ENCODE measurements around the gene NUDT3. TPM values are rescaled to one million over a fixed set of nuclear protein-coding genes. Genes with fewer than 3 reads are reported as not detected.

The NUDT3 gene
- polyA plus RNA-seq, 2 of the 4 experiments (the other 2 are of a cell fraction), result 5.2 to 13.4 TPM

DNA sequence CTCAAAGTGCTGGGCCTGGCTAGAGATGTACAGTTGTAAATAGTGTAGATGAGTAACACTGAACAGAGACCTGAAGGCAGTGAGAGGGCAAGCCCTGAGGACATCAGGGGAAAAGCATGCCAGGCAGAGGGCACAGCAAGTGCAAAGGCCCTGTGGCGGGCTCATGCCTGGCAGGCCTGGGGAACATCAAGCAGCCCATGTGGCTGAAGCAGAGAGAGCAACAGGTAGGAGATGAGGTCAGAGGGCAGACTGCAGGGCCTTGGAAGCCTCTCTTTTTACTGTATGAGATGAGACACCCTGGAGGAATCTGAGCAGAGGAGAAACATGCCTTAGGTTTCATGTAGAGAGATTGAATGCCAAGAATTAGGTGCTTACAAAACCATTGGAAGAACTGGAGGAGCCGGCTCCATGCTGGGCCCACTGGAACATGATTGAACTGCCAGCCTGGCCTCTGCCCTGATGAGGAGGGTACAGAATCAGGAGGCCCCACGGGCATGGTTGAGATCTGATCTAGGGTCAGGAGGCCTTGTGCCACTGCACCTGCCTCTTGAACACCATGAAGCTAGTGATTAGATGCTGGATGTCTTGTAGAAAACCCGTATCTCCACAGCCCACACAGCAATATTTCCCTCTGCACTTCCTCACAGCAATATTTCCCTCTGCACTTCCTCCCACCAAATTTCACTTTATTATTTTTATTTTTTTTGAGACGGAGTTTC is 161.7 kb downstream of the NUDT3 start:
- Histone ChIP-seq H3K27ac (no peak overlapping the region), H3K4me2 (no peak overlapping the region), H3K4me3 (no peak overlapping the region), H3K9me3 (no peaks in the 10 kb centered on the region), H3K4me1 (peaks cover 17% of the 10 kb centered on the region)
- FAIRE-seq (no peak), ATAC-seq (no peak), DNase-seq (ENCODE audit: low read depth in 1 of 2, low spot score in 1 of 2) (no peak)
- CTCF ChIA-PET, result interaction anchor here (1.5 to 4.7 kb wide), 2 partner anchors 35 to 184 kb away, joined by 4 to 18 read pairs; no protein-coding TSS in a partner anchor
- POLR2A ChIA-PET, result no interaction called here
- WGBS (ENCODE audit: missing lambda C conversion rate), result 90% methylated on average over 5 of the region's 5 CpGs
- TF ChIP-seq RCOR1 (IDR thresholded peaks at IDR 0.05; ENCODE audit: low read depth, low read length) (no peak), USF2 (IDR thresholded peaks at IDR 0.05) (no peak), CBX2 (IDR thresholded peaks at IDR 0.05; ENCODE audit: borderline replicate concordance, low read depth) (no peak), SREBF2 (IDR thresholded peaks at IDR 0.05) (no peak), MAZ (IDR thresholded peaks at IDR 0.05; ENCODE audit: borderline replicate concordance, low read depth, low read length) (no peak), CEBPB (IDR thresholded peaks at IDR 0.05) (no peak), KDM1A (IDR thresholded peaks at IDR 0.05; ENCODE audit: low read depth) (no peak), TFCP2L1 (CRISPR knock-in tag; IDR thresholded peaks at IDR 0.05) (no peak), PBX3 (IDR thresholded peaks at IDR 0.05) (no peak), EP300 (IDR thresholded peaks at IDR 0.05) (no peak), TP53 (CRISPR knock-in tag; IDR thresholded peaks at IDR 0.05) (no peak), HOXB5 (CRISPR knock-in tag; IDR thresholded peaks at IDR 0.05) (no peak), ESRRA (IDR thresholded peaks at IDR 0.05; ENCODE audit: borderline replicate concordance, low read length) (no peak)
- TF ChIP-seq, protein P1, sequence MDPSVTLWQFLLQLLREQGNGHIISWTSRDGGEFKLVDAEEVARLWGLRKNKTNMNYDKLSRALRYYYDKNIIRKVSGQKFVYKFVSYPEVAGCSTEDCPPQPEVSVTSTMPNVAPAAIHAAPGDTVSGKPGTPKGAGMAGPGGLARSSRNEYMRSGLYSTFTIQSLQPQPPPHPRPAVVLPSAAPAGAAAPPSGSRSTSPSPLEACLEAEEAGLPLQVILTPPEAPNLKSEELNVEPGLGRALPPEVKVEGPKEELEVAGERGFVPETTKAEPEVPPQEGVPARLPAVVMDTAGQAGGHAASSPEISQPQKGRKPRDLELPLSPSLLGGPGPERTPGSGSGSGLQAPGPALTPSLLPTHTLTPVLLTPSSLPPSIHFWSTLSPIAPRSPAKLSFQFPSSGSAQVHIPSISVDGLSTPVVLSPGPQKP (IDR thresholded peaks at IDR 0.05; ENCODE audit: low read depth, low read length), result no peak

- Histone ChIP-seq H3K9me3 (no peaks in the 10 kb centered on the region), H3K27ac (no peak overlapping the region), H3K4me3 (no peak overlapping the region), H3K4me1 (peaks cover 9% of the 10 kb centered on the region; the same call in 2 of the 3 replicates), H3K4me2 (no peak overlapping the region)
- DNase-seq (ENCODE audit: low read depth in 1 of 2, low spot score in 1 of 2) (no peak), ATAC-seq (no peak), FAIRE-seq (no peak)
- 94% methylated on average over 8 of the region's 8 CpGs for WGBS (ENCODE audit: missing lambda C conversion rate)
- TF ChIP-seq SREBF2 (IDR thresholded peaks at IDR 0.05), result no peak
- TF ChIP-seq, protein P2, sequence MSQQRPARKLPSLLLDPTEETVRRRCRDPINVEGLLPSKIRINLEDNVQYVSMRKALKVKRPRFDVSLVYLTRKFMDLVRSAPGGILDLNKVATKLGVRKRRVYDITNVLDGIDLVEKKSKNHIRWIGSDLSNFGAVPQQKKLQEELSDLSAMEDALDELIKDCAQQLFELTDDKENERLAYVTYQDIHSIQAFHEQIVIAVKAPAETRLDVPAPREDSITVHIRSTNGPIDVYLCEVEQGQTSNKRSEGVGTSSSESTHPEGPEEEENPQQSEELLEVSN (IDR thresholded peaks at IDR 0.05; ENCODE audit: borderline replicate concordance, low read depth), result no peak
- TF ChIP-seq, protein P3, sequence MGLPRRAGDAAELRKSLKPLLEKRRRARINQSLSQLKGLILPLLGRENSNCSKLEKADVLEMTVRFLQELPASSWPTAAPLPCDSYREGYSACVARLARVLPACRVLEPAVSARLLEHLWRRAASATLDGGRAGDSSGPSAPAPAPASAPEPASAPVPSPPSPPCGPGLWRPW (IDR thresholded peaks at IDR 0.05), result no peak
- no peak for TF ChIP-seq ZFP36 (IDR thresholded peaks at IDR 0.05; ENCODE audit: borderline replicate concordance, partially characterized antibody)
- TF ChIP-seq RAD21 (conservative IDR thresholded peaks at IDR 0.05 in 1 of 2, IDR thresholded peaks at IDR 0.05 in 1 of 2), result no peak
- no peak for TF ChIP-seq CHD2 (IDR thresholded peaks at IDR 0.05; ENCODE audit: low read length, partially characterized antibody)
- no peak for TF ChIP-seq KDM1A (IDR thresholded peaks at IDR 0.05; ENCODE audit: low read depth)
- TF ChIP-seq SMC3 (IDR thresholded peaks at IDR 0.05), result no peak
- TF ChIP-seq NR3C1 (IDR thresholded peaks at IDR 0.05), result no peak
- POLR2A ChIA-PET, result no interaction called here
- CTCF ChIA-PET, result interaction anchor here (1.5 kb wide), 1 partner anchor 185 kb away, joined by 4 read pairs; no protein-coding TSS in a partner anchor
Observed at GRCh38 chr6:34229877-34230276, 162.6 kb downstream of the NUDT3 start.

Small RNA genes lying within 50 kb of the gene (small RNA-seq; reads per million reads assigned to genes)
- 0 reads per million in 6 experiments for gene MIR6835

Other genes with a start within 250 kb of the NUDT3 start
- 0.03 and 0.05 TPM in 2 replicates for gene GRM4, start 246.6 kb downstream of the NUDT3 start, polyA plus RNA-seq (2011; rRNA removed)
- gene GRM4, start 246.6 kb downstream of the NUDT3 start, polyA plus RNA-seq (2017; fragmentation: RNase III; extraction: RNeasy Plus Mini Kit Qiagen cat#74134 plus additional on column Dnase treatment), result 0.05 to 0.13 TPM (median 0.07 TPM) in 3 replicates
- 119 and 127 TPM in 2 replicates for gene HMGA1, start 155.8 kb downstream of the NUDT3 start, polyA plus RNA-seq (2011; rRNA removed)
- gene HMGA1, start 155.8 kb downstream of the NUDT3 start, polyA plus RNA-seq (2017; fragmentation: RNase III; extraction: RNeasy Plus Mini Kit Qiagen cat#74134 plus additional on column Dnase treatment), result 241 to 280 TPM (median 249 TPM) in 3 replicates
- 8.1 and 11.0 TPM in 2 replicates for gene SMIM29, start 143.7 kb downstream of the NUDT3 start, polyA plus RNA-seq (2011; rRNA removed)
- 13.2 to 15.4 TPM (median 15.0 TPM) in 3 replicates for gene SMIM29, start 143.7 kb downstream of the NUDT3 start, polyA plus RNA-seq (2017; fragmentation: RNase III; extraction: RNeasy Plus Mini Kit Qiagen cat#74134 plus additional on column Dnase treatment)
- 1,532 and 2,051 TPM in 2 replicates for gene RPS10, start 33.4 kb upstream of the NUDT3 start, polyA plus RNA-seq (2011; rRNA removed)
- 1,701 to 1,783 TPM (median 1,732 TPM) in 3 replicates for gene RPS10, start 33.4 kb upstream of the NUDT3 start, polyA plus RNA-seq (2017; fragmentation: RNase III; extraction: RNeasy Plus Mini Kit Qiagen cat#74134 plus additional on column Dnase treatment)
- 0.30 and 0.33 TPM in 2 replicates for gene PACSIN1, start 73.4 kb upstream of the NUDT3 start, polyA plus RNA-seq (2011; rRNA removed)
- gene PACSIN1, start 73.4 kb upstream of the NUDT3 start, polyA plus RNA-seq (2017; fragmentation: RNase III; extraction: RNeasy Plus Mini Kit Qiagen cat#74134 plus additional on column Dnase treatment), result 0.12 to 0.14 TPM (median 0.12 TPM) in 3 replicates
- 5.4 and 6.2 TPM in 2 replicates for gene SPDEF, start 163.7 kb upstream of the NUDT3 start, polyA plus RNA-seq (2011; rRNA removed)
- gene SPDEF, start 163.7 kb upstream of the NUDT3 start, polyA plus RNA-seq (2017; fragmentation: RNase III; extraction: RNeasy Plus Mini Kit Qiagen cat#74134 plus additional on column Dnase treatment), result 2.2 to 4.3 TPM (median 3.7 TPM) in 3 replicates

All from A549 (cell line).